Mesodermal cell (in vitro differentiated cells): ENCODE results near the gene TRAK1.

Experiments used
- H3K27ac ChIP-seq: 2 replicates; pipeline ENCODE4 v1.7.0; 2013; ENCODE audit warnings: mild to moderate bottlenecking, low read depth, low read length, moderate library complexity; ENCODE audit not compliant: severe bottlenecking
- H3K36me3 ChIP-seq: 2 replicates; pipeline ENCODE4 v1.7.1; 2013; ENCODE audit warnings: mild to moderate bottlenecking, low read length, moderate library complexity; ENCODE audit not compliant: control insufficient read depth, insufficient read depth
- H3K4me1 ChIP-seq: one replicate; pipeline ENCODE4 v1.7.1; 2013; ENCODE audit warnings: mild to moderate bottlenecking, low read length; ENCODE audit not compliant: insufficient read depth, control insufficient read depth, poor library complexity, severe bottlenecking
- H3K4me3 ChIP-seq: 2 replicates; pipeline ENCODE4 v1.7.0; 2013; ENCODE audit warnings: low read length, control low read depth, mild to moderate bottlenecking; ENCODE audit not compliant: insufficient read depth, poor library complexity, severe bottlenecking; ENCODE audit errors: extremely low read depth
- H3K9me3 ChIP-seq: 2 replicates; pipeline ENCODE4 v1.7.1; 2013; ENCODE audit warnings: mild to moderate bottlenecking, low read length, moderate library complexity; ENCODE audit not compliant: control insufficient read depth
- WGBS, 2 experiments: methylation state at CpG; one replicate each; pipeline ENCODE4 v1.1.5; 2013; ENCODE audit warnings: missing lambda C conversion rate in 2 of 2; ENCODE audit not compliant: insufficient coverage in 2 of 2; 5-methylcytosine and 5-hydroxymethylcytosine counted together

TRAK1 gene

DNA sequence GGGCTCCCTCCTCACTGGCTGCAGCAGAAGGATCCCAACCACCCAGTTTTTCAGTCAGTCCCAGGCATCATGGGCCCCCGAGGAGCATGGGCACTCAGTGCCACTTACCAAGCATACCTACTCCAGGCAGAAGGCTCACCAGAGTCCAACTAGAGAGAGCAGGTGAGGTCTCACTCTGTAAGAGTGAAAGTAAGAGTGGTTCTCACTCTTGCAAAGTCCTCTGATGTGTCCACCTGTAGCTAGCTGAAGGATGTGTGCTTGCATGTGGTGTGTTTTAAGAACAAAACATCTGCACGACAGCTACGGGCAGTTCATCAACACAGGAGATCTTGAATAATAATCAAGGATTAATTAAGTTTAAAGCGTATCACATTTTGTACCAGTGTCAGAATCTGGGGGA is 125.1 kb downstream of the TRAK1 start:
- Histone ChIP-seq H3K4me3 (no peak overlapping the region), H3K36me3 (peaks cover 49% of the 10 kb centered on the region), H3K9me3 (no peaks in the 10 kb centered on the region), H3K4me1 (peaks cover 26% of the 10 kb centered on the region), H3K27ac (no peak overlapping the region)
- WGBS, 2 experiments = 90 to 100% methylated on average over 1 to 2 of the region's 4 CpGs

DNA sequence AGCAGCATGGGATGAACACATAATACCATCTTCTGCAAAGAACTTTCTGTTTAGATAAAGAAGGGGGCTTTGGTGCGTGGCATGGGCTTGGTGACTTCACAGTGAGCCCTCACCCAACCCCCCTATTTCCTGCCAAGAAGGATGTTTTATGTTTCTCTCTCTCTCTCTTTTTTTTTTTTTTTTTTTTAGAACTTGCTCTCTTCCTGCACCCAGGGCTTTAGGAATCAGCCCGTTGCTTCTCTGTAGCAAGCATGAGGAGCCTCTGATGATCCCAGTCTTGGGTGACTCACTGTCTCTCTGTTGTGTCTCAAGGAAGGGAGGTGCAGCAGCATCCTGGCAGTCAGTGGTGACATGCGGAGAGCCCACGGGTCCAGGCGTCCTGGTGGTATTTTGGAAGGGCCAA is 125.8 kb downstream of the TRAK1 start:
- peaks cover 26% of the 10 kb centered on the region for H3K4me1 ChIP-seq
- 63 to 78% methylated on average over 2 to 4 of the region's 5 CpGs for WGBS, 2 experiments
- peaks cover 48% of the 10 kb centered on the region for H3K36me3 ChIP-seq

DNA sequence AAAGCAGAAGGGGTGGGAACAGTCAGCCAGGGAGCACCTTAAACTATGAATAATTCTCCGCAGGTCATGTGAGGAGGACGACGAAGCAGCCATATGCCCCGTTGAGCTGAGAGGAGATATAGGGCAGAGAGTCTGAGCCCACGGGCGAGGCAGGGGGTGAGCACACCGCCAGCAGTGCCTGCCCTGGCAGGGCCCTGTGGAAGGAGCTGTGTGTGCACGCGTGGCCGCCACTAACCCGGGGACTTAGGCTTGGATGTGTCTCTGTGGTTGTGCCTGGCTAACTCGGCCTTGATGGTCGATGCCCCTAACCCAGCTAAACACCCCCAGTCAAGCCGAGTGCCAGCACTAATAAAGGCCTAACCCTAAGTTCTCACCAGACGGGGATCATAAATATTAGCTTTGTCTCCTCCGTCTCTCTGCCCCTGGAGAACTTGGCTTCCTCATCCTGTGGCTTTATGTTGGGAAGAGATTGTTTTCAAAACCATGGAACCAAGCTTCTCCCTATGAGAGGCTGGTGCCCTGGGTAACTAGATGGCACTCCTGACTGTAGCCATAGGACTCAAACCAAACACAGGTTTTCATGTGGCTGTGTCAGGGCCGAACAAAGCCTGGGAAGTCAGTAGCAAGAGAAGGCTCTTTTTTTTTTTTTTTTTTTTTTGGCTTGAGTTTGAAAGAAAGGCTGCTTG is 129.4 kb downstream of the TRAK1 start:
- Histone ChIP-seq H3K4me3 (no peak overlapping the region), H3K27ac (no peak overlapping the region), H3K9me3 (no peaks in the 10 kb centered on the region), H3K36me3 (peaks cover 60% of the 10 kb centered on the region), H3K4me1 (peaks cover 11% of the 10 kb centered on the region)
- WGBS, 2 experiments = 95% methylated on average over 12 to 15 of the region's 17 CpGs

More for the DNA sequence above, 125.8 kb downstream of the TRAK1 start:
- H3K9me3 ChIP-seq = no peaks in the 10 kb centered on the region
- no peak overlapping the region for H3K27ac ChIP-seq
- no peak overlapping the region for H3K4me3 ChIP-seq

DNA sequence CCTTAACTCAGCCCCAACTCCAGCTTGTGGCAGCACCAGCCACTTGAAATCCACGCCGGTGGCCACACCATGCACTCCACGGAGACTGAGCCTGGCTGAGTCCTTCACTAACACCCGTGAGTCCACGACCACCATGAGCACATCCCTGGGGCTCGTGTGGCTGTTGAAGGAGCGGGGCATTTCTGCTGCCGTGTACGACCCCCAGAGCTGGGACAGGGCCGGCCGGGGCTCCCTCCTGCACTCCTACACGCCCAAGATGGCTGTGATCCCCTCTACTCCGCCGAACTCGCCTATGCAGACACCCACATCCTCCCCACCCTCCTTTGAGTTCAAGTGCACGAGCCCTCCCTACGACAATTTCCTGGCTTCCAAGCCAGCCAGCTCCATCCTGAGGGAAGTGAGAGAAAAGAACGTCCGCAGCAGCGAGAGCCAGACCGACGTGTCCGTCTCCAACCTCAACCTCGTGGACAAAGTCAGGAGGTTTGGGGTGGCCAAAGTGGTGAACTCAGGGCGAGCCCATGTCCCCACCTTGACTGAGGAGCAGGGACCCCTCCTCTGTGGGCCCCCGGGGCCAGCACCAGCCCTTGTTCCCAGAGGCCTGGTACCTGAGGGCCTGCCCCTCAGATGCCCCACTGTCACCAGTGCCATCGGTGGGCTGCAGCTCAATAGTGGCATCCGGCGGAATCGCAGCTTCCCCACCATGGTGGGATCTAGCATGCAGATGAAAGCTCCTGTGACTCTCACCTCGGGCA is 132.0 kb downstream of the TRAK1 start:
- no peak overlapping the region for H3K27ac ChIP-seq
- H3K4me1 ChIP-seq = no peaks in the 10 kb centered on the region
- H3K9me3 ChIP-seq = no peaks in the 10 kb centered on the region
- 93 to 95% methylated on average over 25 to 30 of the region's 31 CpGs for WGBS, 2 experiments
- no peak overlapping the region for H3K4me3 ChIP-seq
- H3K36me3 ChIP-seq = peaks cover 56% of the 10 kb centered on the region

DNA sequence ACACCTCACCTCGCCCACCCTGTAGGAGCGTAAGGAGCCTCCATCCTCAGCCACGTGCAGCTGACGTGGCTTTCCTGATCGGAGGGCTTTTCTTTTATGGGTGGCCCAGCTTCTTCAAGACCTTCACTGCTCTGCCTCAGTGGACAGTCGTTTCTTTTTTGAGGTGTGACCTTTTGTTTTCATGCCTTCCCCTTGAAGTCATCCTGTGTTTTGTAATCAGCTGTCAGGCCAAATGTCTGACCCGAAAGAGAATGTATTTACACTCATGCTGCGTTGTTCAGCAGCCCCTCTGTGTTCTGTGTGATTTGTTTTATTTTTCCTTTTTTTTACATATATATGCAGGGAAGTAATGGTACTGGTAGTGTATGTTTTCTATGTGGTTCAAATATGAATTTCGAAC is 133.0 kb downstream of the TRAK1 start:
- Histone ChIP-seq H3K4me1 (no peaks in the 10 kb centered on the region), H3K4me3 (no peak overlapping the region), H3K9me3 (no peaks in the 10 kb centered on the region), H3K36me3 (peaks cover 54% of the 10 kb centered on the region), H3K27ac (no peak overlapping the region)
- 95 to 97% methylated on average over 6 of the region's 9 CpGs for WGBS, 2 experiments

DNA sequence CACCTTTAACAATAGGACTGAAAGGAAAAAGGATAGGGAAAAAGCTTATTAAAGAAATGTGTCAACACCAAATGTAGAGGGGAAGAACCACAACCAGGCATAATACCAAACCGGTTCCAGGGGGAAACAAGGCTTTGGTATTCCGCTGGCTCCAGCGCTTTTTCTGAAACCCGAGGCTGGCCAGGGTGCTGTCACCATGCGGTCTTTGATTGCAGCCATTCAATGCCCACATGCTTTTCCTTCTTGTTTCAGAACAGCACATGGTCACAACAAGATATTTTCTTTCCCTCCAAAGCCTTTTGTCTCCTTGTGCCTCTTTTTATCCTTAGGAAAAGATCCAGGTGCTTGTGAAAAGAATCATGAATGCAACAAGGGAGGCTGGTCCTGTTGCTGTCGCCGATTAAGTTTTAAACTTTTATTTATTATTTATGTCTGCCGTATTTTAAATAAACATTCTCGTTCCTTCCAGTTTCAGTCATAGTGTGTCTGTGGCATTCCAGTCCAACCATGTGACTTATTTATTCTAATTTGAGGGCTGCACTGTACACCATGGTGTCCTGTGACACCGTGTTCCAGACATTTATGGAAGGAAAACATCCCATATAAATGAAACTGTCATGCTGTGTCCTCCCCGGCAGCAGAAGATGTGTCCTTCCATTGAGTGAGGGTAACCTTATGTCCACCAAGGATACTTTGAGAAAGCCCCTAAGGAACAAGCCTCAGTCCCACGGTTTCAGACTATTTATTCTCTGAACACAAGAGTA is 133.7 kb downstream of the TRAK1 start:
- Histone ChIP-seq H3K4me1 (no peaks in the 10 kb centered on the region), H3K27ac (no peak overlapping the region), H3K36me3 (peaks cover 48% of the 10 kb centered on the region), H3K9me3 (no peaks in the 10 kb centered on the region), H3K4me3 (no peak overlapping the region)
- WGBS, 2 experiments = 93% methylated on average over 7 to 8 of the region's 12 CpGs

DNA sequence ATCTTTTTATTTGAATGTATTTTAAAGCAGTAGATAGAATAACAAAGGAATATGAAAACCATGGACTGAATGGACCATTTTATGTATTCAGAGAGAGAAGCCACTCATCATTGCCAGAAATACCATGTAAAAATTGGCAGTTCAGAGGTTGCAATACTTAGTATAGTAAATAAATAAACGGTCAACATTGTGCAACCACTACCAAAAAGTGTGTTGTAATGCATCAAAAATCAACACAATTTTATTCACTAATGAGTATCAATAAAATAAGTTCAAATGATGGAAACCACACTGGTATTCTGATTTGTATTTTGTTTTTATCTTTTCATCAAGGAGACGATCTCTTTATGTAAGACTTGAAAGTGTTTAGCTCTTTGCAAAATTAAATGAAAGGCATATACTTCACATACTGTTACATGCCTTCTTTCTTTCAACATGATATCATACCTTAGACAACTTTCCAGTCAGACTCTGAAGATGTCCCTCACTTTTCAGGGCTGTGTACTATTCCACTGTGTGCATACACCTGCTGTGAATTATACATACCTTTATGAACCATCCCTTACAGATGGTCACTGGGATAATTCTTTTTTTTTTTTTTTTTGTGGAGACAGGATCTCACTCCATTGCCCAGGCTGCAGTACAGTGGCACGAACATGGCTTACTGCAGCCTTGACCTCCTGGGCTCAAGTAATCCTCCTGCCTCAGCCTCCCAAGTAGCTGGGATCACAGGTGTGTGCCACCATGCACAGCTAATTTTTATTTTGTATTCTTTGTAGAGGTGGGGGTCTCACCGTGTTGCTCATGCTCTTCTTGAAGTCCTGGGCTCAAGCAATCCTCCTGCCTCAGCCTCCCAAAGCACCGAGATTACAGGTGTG is 134.6 kb downstream of the TRAK1 start:
- 100% methylated on average over 2 of the region's 5 CpGs; no CpG with 5 or more reads in 1 of the 2 experiments for WGBS, 2 experiments
- no peaks in the 10 kb centered on the region for H3K4me1 ChIP-seq
- H3K27ac ChIP-seq = no peak overlapping the region
- H3K9me3 ChIP-seq = no peaks in the 10 kb centered on the region
- peaks cover 40% of the 10 kb centered on the region for H3K36me3 ChIP-seq
- H3K4me3 ChIP-seq = no peak overlapping the region

DNA sequence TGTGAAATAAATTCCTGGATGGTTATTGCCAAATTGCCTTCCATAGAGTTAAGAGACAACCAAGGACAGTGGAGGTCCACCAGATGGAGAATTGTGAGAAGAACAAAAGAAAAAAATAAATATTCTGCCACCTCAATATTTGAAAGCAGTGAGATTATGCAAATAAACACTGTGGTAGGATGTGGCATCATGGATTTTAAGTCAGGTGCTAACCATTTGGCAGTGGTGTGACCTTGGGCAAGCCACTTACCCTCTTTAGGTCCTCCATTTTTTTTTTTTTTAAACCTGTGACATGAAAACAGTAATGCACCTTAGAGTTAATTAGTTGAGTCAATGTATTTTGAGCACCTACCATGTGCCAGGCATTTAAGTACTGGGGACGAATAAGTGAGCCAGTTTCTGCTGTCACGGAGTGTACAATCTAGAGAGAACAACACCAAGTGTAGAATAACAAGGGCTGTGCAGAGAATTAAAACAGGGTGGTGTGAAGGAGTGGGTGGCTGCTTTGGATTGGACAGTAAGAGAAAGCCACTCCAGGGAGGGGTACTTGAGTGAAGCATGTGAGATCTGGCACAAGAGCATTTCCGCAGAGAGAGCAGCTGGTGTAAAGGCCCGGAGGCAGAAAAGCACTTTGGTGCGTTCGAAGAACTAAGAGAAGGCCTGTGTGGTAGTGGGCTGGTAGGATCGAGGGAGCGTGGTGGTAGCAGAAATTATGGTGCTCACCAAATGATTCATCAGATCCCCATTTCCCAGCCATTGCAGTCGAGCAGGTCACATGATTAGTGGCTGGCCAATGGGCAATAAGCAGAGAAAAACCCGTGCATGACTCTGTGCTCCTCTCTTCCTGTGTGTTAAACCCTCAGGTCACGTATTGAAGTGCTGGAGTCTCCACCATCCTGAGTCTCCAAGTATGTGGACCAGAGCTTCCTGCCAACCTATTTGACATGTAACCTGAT is 135.6 kb downstream of the TRAK1 start:
- 92 to 94% methylated on average over 7 to 11 of the region's 11 CpGs for WGBS, 2 experiments
- Histone ChIP-seq H3K27ac (no peak overlapping the region), H3K9me3 (no peaks in the 10 kb centered on the region), H3K4me1 (no peaks in the 10 kb centered on the region), H3K4me3 (no peak overlapping the region), H3K36me3 (peaks cover 35% of the 10 kb centered on the region)

DNA sequence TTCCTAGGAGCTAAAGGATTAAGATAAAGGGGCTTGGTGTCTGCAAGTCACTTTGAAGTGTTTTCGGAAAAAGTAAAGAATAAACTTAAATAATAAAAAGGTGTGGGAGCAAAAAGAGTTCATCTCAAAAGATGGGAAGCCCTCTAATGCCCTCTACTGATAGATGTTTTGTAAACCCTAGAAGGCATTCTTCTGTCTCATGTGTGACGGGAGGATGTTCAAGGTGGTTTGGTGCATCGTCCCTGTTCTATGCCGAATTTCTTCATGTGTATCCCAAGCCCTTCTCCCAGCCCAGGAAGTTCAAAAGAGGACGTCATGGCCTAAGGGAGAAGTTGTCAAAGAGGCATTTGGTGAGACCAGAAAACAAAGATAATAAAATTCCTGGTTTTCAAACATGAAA is 137.6 kb downstream of the TRAK1 start:
- H3K4me3 ChIP-seq = no peak overlapping the region
- H3K4me1 ChIP-seq = no peaks in the 10 kb centered on the region
- peaks cover 18% of the 10 kb centered on the region for H3K36me3 ChIP-seq
- H3K27ac ChIP-seq = no peak overlapping the region
- 75 to 100% methylated on average over 1 of the region's 5 CpGs for WGBS, 2 experiments
- no peaks in the 10 kb centered on the region for H3K9me3 ChIP-seq
